Measurements from ENCODE around the gene CTDSPL.
A peak's percentile ranks its signal among the peaks of the same experiment; 100 is the strongest.

CTDSPL gene

DNA sequence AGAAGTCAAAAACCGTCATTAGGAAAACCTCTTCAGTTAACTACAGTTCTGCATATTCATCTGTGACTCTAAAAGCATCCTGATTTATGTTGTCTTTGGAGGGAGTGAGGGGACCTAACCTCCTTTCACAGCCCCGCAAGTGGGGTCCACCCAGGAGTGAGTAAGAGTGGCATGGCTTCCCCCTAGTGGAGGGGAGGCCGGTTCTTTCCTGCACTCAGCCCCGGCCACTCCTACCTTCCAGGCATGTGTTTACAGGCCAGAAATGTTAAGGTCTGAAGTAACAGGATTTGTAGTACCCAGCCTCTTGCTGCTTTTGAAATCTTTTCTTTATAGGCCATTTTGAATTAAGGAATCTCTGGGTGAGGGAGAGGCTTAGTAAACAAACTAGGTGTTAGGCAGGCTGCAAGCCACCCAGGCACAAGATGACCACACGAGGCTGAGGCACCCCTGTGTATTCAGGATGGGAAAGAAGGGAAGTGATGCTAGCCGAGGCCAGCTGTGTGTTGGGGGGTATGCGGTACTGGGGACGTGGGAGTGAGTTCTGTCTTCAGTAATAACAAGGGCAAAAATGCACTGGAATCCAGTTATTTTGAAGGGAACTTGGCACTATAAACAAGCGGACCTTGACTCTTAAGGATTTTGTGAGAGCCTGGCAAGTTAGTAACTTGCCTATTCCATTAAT is 50.5 kb downstream of the CTDSPL start:
- DNase-seq (ENCODE audit: low spot score) (no peak), FAIRE-seq (no peak)

- FAIRE-seq (no peak), DNase-seq (ENCODE audit: low spot score) (no peak)
Measured at GRCh38 chr3:37913522-37913921, 51.8 kb downstream of the CTDSPL start.

DNA sequence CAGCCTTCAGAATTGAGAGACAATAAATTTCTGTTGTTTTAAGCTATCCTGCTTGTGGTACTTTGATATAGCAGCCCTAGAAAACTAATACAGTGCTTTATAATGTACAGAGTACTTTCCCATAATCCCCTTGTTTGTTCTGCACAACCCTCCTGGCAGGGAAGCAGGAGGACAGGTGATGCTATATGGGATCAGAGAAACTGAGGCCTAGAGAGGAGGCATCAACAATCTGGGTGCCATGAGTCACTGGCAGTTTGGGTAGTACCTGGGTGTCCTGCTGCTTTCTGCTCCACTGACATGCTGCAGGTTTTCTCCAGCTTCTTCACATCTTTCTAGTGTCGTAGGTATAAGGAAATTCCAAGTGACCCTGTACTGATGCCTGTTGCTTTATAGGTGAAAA is 55.0 kb downstream of the CTDSPL start:
- no peak for DNase-seq (ENCODE audit: low spot score)
- FAIRE-seq: no peak

DNA sequence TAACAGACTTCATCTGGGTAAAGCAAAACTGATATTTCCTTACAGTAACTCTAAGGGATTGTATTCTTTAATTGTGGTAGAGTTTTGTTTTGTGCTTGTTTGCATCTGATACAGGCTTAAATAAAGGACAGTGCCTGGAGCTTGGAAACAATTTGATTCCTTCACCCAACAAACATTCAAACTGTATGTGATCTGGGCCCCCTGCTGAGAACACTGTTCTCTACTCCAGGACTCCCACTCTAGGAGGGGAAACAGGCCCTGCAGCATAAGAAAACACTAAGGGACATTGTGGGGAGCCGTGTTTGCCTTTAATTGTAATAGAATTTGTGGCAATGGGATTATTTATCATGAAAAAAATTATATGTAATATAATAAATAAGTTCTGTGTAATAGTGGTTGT is 56.9 kb downstream of the CTDSPL start:
- no peak for FAIRE-seq
- no peak for DNase-seq (ENCODE audit: low spot score)

GRCh38 chr3:37920156-37920699 is 58.5 kb downstream of the CTDSPL start:
- DNase-seq (ENCODE audit: low spot score): no peak
- no peak for FAIRE-seq

DNA sequence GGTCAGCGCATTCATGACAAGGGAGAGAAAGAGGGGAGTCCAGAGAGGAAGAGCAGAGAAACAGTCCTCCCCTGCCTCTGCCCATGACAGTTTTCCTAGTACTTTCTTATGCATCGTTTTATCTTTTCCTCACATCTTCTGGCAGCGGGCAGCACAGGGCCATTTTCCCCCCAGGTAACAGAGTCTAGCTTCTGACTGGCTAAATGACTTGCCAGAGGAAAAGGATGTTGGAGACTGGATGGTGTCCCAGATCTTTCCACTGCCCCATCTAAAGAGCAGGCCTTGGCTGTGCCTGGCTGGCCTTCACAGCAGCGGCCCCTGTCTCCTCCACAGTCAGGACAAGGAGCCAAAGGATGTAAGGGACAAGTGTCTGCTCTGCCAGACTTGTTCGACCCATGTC is 59.3 kb downstream of the CTDSPL start:
- DNase-seq (ENCODE audit: low spot score) (no peak), FAIRE-seq (no peak)

DNA sequence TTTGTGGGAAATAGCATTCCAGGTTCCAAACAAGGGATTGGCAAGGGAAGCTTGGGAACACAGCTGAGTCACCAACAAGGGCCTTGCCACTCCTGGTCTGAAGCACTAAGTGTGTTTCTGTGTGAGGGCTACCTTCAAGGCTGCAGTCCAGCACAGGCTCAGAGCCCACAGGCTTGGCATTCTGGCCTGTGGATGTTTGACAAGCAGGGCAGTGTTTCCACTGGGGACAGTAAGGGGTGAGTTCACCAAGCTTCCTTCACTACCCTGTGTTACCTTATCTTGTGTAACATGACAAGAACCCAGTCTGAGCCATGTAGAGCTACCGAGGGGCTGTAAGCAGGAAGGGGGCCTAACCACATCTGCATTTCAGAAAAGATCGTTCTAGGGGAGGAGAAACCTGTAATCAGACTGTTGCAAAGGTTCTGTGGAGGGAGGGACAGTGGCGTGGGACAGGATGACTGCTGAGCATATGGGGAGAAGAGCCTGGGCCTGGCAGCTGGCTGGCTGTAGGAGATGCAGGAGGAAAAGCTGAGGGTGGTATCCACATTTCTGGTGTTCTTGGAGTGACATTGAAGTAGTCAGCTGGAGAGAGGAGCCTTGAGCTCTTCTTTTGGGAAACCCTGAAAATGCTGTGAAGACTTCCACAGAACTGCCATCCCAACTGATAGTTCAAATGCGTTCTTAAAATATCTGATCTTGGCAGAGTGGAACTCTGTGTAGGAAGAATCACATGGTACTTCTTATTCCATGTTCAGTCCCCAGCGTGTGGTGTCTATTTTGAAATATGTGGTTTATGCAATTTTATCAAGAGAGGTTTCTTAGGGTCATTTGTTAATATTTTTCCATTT is 61.3 kb downstream of the CTDSPL start:
- no peak for FAIRE-seq

DNA sequence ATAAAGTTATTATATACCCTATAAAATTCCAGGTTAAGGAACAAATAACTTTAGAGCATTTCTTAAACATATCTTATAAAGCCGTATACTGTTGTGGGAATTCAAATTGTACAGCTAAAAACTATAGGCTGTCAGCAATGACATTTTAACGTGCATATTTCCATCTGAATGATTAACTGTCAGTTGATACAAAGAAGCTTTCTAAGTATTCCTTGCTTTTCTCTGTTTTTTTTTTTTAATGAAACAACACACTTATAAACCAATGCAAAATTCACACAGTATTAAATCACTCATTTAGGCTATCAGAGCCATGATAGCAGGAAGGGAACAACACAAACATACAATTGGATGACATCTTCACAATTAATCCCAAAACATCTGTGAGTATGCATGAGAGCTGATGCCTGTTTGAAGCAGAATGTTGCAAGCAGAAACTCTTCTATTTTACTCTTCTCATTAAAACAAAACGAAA is 61.9 kb downstream of the CTDSPL start:
- no peak for DNase-seq (ENCODE audit: low spot score)
- FAIRE-seq: no peak

More for the DNA sequence above, 61.3 kb downstream of the CTDSPL start:
- no peak for DNase-seq (ENCODE audit: low spot score)

- FAIRE-seq: no peak
- no peak for DNase-seq (ENCODE audit: low spot score)
Measured at GRCh38 chr3:37924453-37924852, 62.8 kb downstream of the CTDSPL start.

- no peak for DNase-seq (ENCODE audit: low spot score)
- no peak for FAIRE-seq
Measured at GRCh38 chr3:37925157-37925556, 63.5 kb downstream of the CTDSPL start.

GRCh38 chr3:37926611-37927010 is 64.9 kb downstream of the CTDSPL start:
- FAIRE-seq (no peak), DNase-seq (ENCODE audit: low spot score) (no peak)

DNA sequence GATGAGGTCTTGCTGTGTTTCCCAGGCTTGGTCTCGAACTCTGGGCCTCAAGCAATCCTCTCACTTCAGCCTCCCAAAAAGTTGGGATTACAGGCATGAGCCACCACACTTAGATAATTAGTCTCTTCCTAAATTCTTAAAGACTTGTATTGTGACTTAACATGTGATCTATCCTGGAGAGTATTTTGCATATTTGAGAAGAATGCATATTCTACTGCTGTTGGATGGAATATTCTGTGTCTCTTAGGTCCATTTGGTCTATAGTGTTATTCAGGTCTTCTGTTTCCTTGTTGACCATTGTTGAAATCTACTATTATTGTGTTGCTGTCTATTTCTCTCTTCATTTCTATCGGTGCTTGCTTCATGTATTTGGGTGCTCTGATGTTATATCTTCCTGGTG is 68.8 kb downstream of the CTDSPL start:
- DNase-seq (ENCODE audit: low spot score) (no peak), FAIRE-seq (no peak)

- FAIRE-seq (no peak), DNase-seq (ENCODE audit: low spot score) (no peak)
Measured at GRCh38 chr3:37932505-37932904, 70.8 kb downstream of the CTDSPL start.

GRCh38 chr3:37934631-37935289 is 73.1 kb downstream of the CTDSPL start:
- FAIRE-seq (no peak), DNase-seq (ENCODE audit: low spot score) (no peak)

- FAIRE-seq (no peak), DNase-seq (ENCODE audit: low spot score) (no peak)
Measured at GRCh38 chr3:37935290-37935668, 73.6 kb downstream of the CTDSPL start.

GRCh38 chr3:37935756-37936666 is 74.3 kb downstream of the CTDSPL start:
- DNase-seq (ENCODE audit: low spot score): peak; percentile 87
- peak; percentile 30 for FAIRE-seq

DNA sequence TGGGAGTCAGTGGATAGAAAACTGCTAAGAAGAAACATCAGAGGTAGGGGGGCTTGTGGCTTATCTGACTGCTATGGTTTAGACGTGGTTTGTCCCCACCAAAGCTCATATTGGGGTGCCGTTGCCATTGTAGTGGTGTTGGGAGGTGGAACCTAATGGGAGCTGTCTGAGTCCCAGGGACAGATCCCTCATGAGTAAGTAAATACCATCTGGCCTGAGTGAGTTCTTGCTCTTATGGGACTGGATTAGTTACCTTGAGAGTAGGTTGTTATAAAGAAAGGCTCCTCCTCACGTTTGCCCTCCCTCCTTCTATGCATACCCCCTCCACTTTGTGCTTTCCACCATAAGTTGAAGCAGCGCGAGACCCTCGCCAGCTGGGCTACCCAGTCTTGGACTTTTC is 75.5 kb downstream of the CTDSPL start:
- no peak for DNase-seq (ENCODE audit: low spot score)
- FAIRE-seq: peak; percentile 70

DNA sequence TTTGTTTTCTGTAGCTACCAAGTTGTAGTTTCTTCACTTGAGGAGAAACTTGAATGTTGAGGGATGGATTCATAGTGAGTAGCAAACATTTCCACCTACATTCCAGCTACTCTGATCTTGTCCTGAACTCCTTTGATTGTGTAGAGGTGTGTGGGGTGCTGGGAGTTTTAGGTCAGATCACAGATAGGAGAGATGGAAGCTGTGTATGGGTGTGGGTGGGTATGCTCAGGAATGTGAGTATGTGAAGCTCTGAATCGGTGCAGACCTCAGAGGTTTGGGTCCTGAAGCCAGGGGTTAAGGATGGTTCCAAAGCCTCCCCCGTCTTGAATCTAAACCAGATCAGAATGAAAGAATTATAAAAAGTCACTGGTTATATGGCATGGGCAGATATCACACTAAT is 76.3 kb downstream of the CTDSPL start:
- FAIRE-seq (no peak), DNase-seq (ENCODE audit: low spot score) (no peak)

DNA sequence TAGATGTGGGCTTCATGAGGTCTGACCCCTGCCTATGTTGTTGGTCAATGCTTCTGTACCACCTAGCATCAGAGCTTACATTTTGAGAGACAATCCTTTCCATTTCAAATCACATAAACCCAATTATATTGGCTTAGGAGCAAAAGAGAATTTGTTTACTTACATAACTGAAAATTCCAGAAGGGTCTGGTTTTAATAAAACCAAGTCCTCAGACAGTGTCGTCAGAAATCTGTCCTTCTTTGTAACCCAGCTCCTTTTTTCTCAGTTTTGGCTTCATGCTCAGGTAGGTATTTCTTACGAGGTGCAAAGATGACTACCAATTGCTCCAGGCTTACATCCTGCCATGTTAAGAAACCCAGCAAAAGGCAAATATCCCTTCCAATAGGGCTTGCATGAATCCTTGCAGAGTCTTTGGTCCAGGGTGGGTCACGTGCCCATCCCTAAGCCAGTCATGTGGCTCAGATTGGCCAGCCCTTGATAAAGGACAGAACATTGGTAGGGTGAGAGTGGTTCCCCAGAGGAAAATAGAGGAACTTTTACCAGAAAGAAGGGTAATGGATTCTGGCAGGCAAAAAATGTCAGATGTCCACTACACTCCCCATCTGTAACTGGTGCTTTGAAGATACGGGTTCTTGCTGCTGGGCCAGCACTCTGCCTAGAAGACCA is 78.7 kb downstream of the CTDSPL start:
- FAIRE-seq (no peak), DNase-seq (ENCODE audit: low spot score) (no peak)

Data from urothelium cell line (cell line).